Stimulated activated CD8-positive, alpha-beta memory T cell treated with anti-CD3 and anti-CD28 coated beads, Interleukin-12 subunit alpha, Interleukin-12 subunit beta, amount 100 ng/mL, for 1 hour (primary cell): ENCODE results near the gene SAMD14.

Experiments
- DNase-seq: peaks from one replicate; pipeline ENCODE4 v3.0.0-alpha.2; 2020; ENCODE audit warnings: low read depth

SAMD14 gene

GRCh38 chr17:50129728-50130558 is at the start of gene SAMD14:
SAMD14 (minus strand) TSS chr17:50130160; CDS start chr17:50124959, 5,201 bp downstream.
- DNase-seq: no peak

- peak; percentile 30 for DNase-seq
Measured at GRCh38 chr17:50177983-50178834, 48.2 kb upstream of the SAMD14 start.

- no peak for DNase-seq
Measured at GRCh38 chr17:50177476-50177875, 47.5 kb upstream of the SAMD14 start.

- no peak for DNase-seq
Measured at GRCh38 chr17:50176559-50177357, 46.8 kb upstream of the SAMD14 start.

- DNase-seq: no peak
Measured at GRCh38 chr17:50175035-50175807, 45.3 kb upstream of the SAMD14 start.

- DNase-seq: no peak
Measured at GRCh38 chr17:50174444-50174843, 44.5 kb upstream of the SAMD14 start.

- DNase-seq: no peak
Measured at GRCh38 chr17:50173335-50173941, 43.5 kb upstream of the SAMD14 start.

- DNase-seq: no peak
Measured at GRCh38 chr17:50172936-50173334, 43.0 kb upstream of the SAMD14 start.

GRCh38 chr17:50172130-50172529 is 42.2 kb upstream of the SAMD14 start:
- no peak for DNase-seq

GRCh38 chr17:50171371-50172071 is 41.6 kb upstream of the SAMD14 start:
- no peak for DNase-seq

- DNase-seq: no peak
Measured at GRCh38 chr17:50170662-50171370, 40.9 kb upstream of the SAMD14 start.

GRCh38 chr17:50169881-50170459 is 40.0 kb upstream of the SAMD14 start:
- DNase-seq: no peak

- no peak for DNase-seq
Measured at GRCh38 chr17:50169121-50169764, 39.3 kb upstream of the SAMD14 start.

- no peak for DNase-seq
Measured at GRCh38 chr17:50168319-50168718, 38.4 kb upstream of the SAMD14 start.

- no peak for DNase-seq
Measured at GRCh38 chr17:50167371-50167770, 37.4 kb upstream of the SAMD14 start.

GRCh38 chr17:50166518-50167181 is 36.7 kb upstream of the SAMD14 start:
- DNase-seq: no peak

GRCh38 chr17:50165867-50166517 is 36.0 kb upstream of the SAMD14 start, which contains the start of gene SGCA:
SGCA (plus strand) TSS chr17:50166005; CDS start chr17:50166041, 36 bp downstream.
- DNase-seq: no peak

GRCh38 chr17:50165466-50165865 is 35.5 kb upstream of the SAMD14 start:
- DNase-seq: no peak
